Measurements from ENCODE around the gene CMIP. TPM values are rescaled to one million over a fixed set of nuclear protein-coding genes. Genes with fewer than 3 reads are reported as not detected.
A peak's percentile ranks its signal among the peaks of the same experiment; 100 is the strongest.

CMIP gene
- total RNA-seq, 1 experiment from 2014 or later, result 63.7 TPM

- peaks cover 9% of the 10 kb centered on the region; the same call in 1 of the 2 replicates for H3K36me3 Mint-ChIP-seq
- no peak for DNase-seq (ENCODE audit: low spot score)
- no peaks in the 10 kb centered on the region for H3K27me3 Mint-ChIP-seq (ENCODE audit: low read depth)
- TF ChIP-seq TCF7 (CRISPR knock-in tag; IDR thresholded peaks at IDR 0.05; ENCODE audit: low read depth) (no peak), CDX4 (CRISPR knock-in tag; IDR thresholded peaks at IDR 0.05; ENCODE audit: borderline replicate concordance) (no peak), ZNF416 (CRISPR knock-in tag; IDR thresholded peaks at IDR 0.05) (no peak), SMAD4 (CRISPR knock-in tag; IDR thresholded peaks at IDR 0.05) (no peak), ZNF281 (CRISPR knock-in tag; IDR thresholded peaks at IDR 0.05) (no peak), GTF2I (CRISPR knock-in tag; conservative IDR thresholded peaks at IDR 0.05) (no peak), ATF1 (CRISPR knock-in tag; IDR thresholded peaks at IDR 0.05) (no peak), PRRX2 (CRISPR knock-in tag; IDR thresholded peaks at IDR 0.05) (no peak), GABPB1 (CRISPR knock-in tag; IDR thresholded peaks at IDR 0.05) (no peak), ATF2 (CRISPR knock-in tag; IDR thresholded peaks at IDR 0.05; ENCODE audit: borderline replicate concordance, low read depth) (no peak), ZNF532 (CRISPR knock-in tag; IDR thresholded peaks at IDR 0.05; ENCODE audit: borderline replicate concordance) (no peak), NFATC4 (CRISPR knock-in tag; IDR thresholded peaks at IDR 0.05) (no peak), NR2C2 (CRISPR knock-in tag; IDR thresholded peaks at IDR 0.05) (no peak), NFYB (CRISPR knock-in tag; conservative IDR thresholded peaks at IDR 0.05; ENCODE audit: low read depth) (no peak), GRHL2 (CRISPR knock-in tag; IDR thresholded peaks at IDR 0.05; ENCODE audit: insufficient replicate concordance, severe bottlenecking) (no peak), TP53 (CRISPR knock-in tag; IDR thresholded peaks at IDR 0.05) (no peak), ZBTB21 (CRISPR knock-in tag; IDR thresholded peaks at IDR 0.05; ENCODE audit: borderline replicate concordance) (no peak)
- H3K4me1 Mint-ChIP-seq, result peaks cover 11% of the 10 kb centered on the region
- no peak for ATAC-seq
- POLR2A ChIA-PET, result no interaction called here
- CTCF ChIA-PET, result interaction anchor here (2.3 kb wide), 1 partner anchor 10 kb away, joined by 10 read pairs; no protein-coding TSS in a partner anchor
- peak overlapping the region; percentile 36; the same call in 1 of the 2 replicates for H3K27ac Mint-ChIP-seq
- no peaks in the 10 kb centered on the region for H3K9me3 Mint-ChIP-seq
- H3K4me3 Mint-ChIP-seq, result no peak overlapping the region
Measured at GRCh38 chr16:81686391-81687130, 242.0 kb downstream of the CMIP start.

Data from WTC11 (cell line).